ENCODE measurements around the gene TEDC1.

The TEDC1 gene

GRCh38 chr14:105486163-105486973 lies 4.7 kb upstream of the TEDC1 start, which contains the start of gene CRIP1:
TSS of gene CRIP1 (plus strand) at chr14:105486886. CDS start at chr14:105487260, 374 bp downstream.
- no peak for DNase-seq

- no peak for DNase-seq
Observed at GRCh38 chr14:105486974-105487448, 4.0 kb upstream of the TEDC1 start.

GRCh38 chr14:105487449-105487985 lies 3.5 kb upstream of the TEDC1 start:
- DNase-seq: no peak

- DNase-seq: no peak
Observed at GRCh38 chr14:105487986-105488777, 2.9 kb upstream of the TEDC1 start.

GRCh38 chr14:105488781-105489541 lies 2.1 kb upstream of the TEDC1 start:
- no peak for DNase-seq

GRCh38 chr14:105489542-105490266 lies 1.3 kb upstream of the TEDC1 start:
- DNase-seq: peak; percentile 95

GRCh38 chr14:105490267-105490571 lies 827 bp upstream of the TEDC1 start:
- DNase-seq: no peak

GRCh38 chr14:105491366-105491973 lies 424 bp downstream of the TEDC1 start:
- no peak for DNase-seq

GRCh38 chr14:105492031-105492970 lies 1.3 kb downstream of the TEDC1 start:
- DNase-seq: no peak

- DNase-seq: no peak
Observed at GRCh38 chr14:105492971-105493871, 2.2 kb downstream of the TEDC1 start.

- DNase-seq: no peak
Observed at GRCh38 chr14:105493921-105494605, 3.0 kb downstream of the TEDC1 start.

GRCh38 chr14:105494606-105494929 lies 3.5 kb downstream of the TEDC1 start:
- no peak for DNase-seq

- no peak for DNase-seq
Observed at GRCh38 chr14:105495101-105495989, 4.3 kb downstream of the TEDC1 start.

- DNase-seq: no peak
Observed at GRCh38 chr14:105495990-105496830, 5.2 kb downstream of the TEDC1 start.

- no peak for DNase-seq
Observed at GRCh38 chr14:105496831-105497591, 6.0 kb downstream of the TEDC1 start.
